Left lung (tissue), 10 donors: ENCODE results near the gene CAPRIN2. TPM values are rescaled to one million over a fixed set of nuclear protein-coding genes. Genes with fewer than 3 reads are reported as not detected.
A peak's percentile ranks its signal among the peaks of the same experiment; 100 is the strongest.

Experiments used
- ATAC-seq: fragments of 200-7000 bp; cut with Tn5 transposase; one replicate; pipeline ENCODE4 v1.9.1; 2020; ENCODE audit warnings: moderate library complexity
- DNase-seq, 4 donors: peaks; one replicate each; pipeline ENCODE4 v3.0.0-alpha.2; 2013 to 2020
- H3K27ac ChIP-seq, 2 donors: fragments of 200-600 bp; sonication (generic) in 1 of 2; one replicate each; pipeline versions ENCODE4 v1.5.0 to v1.8.0; 2020 to 2021
- H3K27me3 ChIP-seq, 2 donors: fragments of 200-600 bp; sonication (generic) in 1 of 2; one replicate each; pipeline versions ENCODE4 v1.5.0 to v1.8.0; 2020 to 2021
- H3K36me3 ChIP-seq, 2 donors: fragments of 200-600 bp; sonication (generic) in 1 of 2; one replicate each; pipeline versions ENCODE4 v1.5.0 to v1.8.0; 2020 to 2021
- H3K4me1 ChIP-seq, 2 donors: fragments of 200-600 bp; one replicate each; pipeline ENCODE4 v1.8.0; 2021
- H3K4me3 ChIP-seq, 2 donors: fragments of 200-600 bp; sonication (generic) in 1 of 2; one replicate each; pipeline versions ENCODE4 v1.5.0 to v1.8.0; 2020 to 2021; ENCODE audit warnings: mild to moderate bottlenecking in 1 of 2
- H3K9me3 ChIP-seq, 2 donors: fragments of 200-600 bp; sonication (generic) in 1 of 2; one replicate each; pipeline versions ENCODE4 v1.5.0 to v1.8.0; 2020 to 2021
- CTCF ChIP-seq, 2 donors: fragments of 200-600 bp; sonication (generic) in 1 of 2; IDR thresholded peaks; one replicate each; pipeline versions ENCODE4 v1.5.0 to v1.8.0; 2021; ENCODE audit warnings: antibody characterized with exemption in 2 of 2
- intact Hi-C, 2 donors: fragments of 100-400 bp; cut with DNase I; formaldehyde crosslinking; loops; one replicate each; pipeline versions ENCODE4 v1.11.2 to v1.14.2; 2022
- polyA plus RNA-seq, 6 donors: library from polyadenylated mRNA; unstranded; fragments of 120-200 nt; gene quantifications; one replicate each; pipeline ENCODE4 v1.2.1, GENCODE V29; 2013; ENCODE audit not compliant: insufficient read length in 6 of 6
- total RNA-seq, 2 donors: library from RNA; stranded (reverse); fragmentation: NEBNext Ultra II Directional; extraction: Animal tissue kit (Norgen Biotek cat#: 25700); gene quantifications; one replicate each; pipeline ENCODE4 v1.2.1, GENCODE V29; 2021
- donor health status: DM: no; HTN: yes; CAD: no.
- donor health status: DM: no; HTN: no; CAD: no.

The CAPRIN2 gene
- total and polyA plus RNA-seq, 8 donors: 16.4 to 66.3 (median 46.0) TPM

- no peaks in the 10 kb centered on the region for H3K27me3 ChIP-seq
- peak overlapping the region in 1 of 2 donors; percentile 81 for H3K27ac ChIP-seq
- no peaks in the 10 kb centered on the region for H3K9me3 ChIP-seq
- intact Hi-C loops: no loop called here
- ATAC-seq (peak; percentile 84), DNase-seq (peak; percentile 20 to 83 (median 52))
- no peak for TF ChIP-seq CTCF (IDR thresholded peaks at IDR 0.05)
- H3K4me3 ChIP-seq: peak overlapping the region; percentile 96 to 98
- H3K4me1 ChIP-seq: peaks cover 16 to 42% of the 10 kb centered on the region in 2 donors
- no peaks in the 10 kb centered on the region for H3K36me3 ChIP-seq
Measured at GRCh38 chr12:30694412-30695198, 60.1 kb downstream of the CAPRIN2 start.

GRCh38 chr12:30692470-30692869, 62.3 kb downstream of the CAPRIN2 start:
- H3K4me1 ChIP-seq: peaks cover 16 to 42% of the 10 kb centered on the region in 2 donors
- intact Hi-C loops: no loop called here
- H3K9me3 ChIP-seq: no peaks in the 10 kb centered on the region
- H3K36me3 ChIP-seq: no peaks in the 10 kb centered on the region
- no peak for ATAC-seq
- H3K27me3 ChIP-seq: no peaks in the 10 kb centered on the region
- H3K27ac ChIP-seq: no peak overlapping the region
- no peak for TF ChIP-seq CTCF (IDR thresholded peaks at IDR 0.05)
- no peak overlapping the region for H3K4me3 ChIP-seq
- DNase-seq: no peak

- no peaks in the 10 kb centered on the region for H3K27me3 ChIP-seq
- DNase-seq (no peak), ATAC-seq (no peak)
- no peak overlapping the region for H3K27ac ChIP-seq
- peaks cover 14 to 42% of the 10 kb centered on the region in 2 donors for H3K4me1 ChIP-seq
- intact Hi-C loops: no loop called here
- no peak overlapping the region for H3K4me3 ChIP-seq
- no peaks in the 10 kb centered on the region for H3K9me3 ChIP-seq
- peaks cover 0 to under 1% of the 10 kb centered on the region in 2 donors for H3K36me3 ChIP-seq
- TF ChIP-seq CTCF (IDR thresholded peaks at IDR 0.05): no peak
Measured at GRCh38 chr12:30691122-30691879, 63.5 kb downstream of the CAPRIN2 start.

GRCh38 chr12:30687265-30687986, 67.3 kb downstream of the CAPRIN2 start:
- H3K27ac ChIP-seq: no peak overlapping the region
- peaks cover 0 to 17% of the 10 kb centered on the region in 2 donors for H3K4me1 ChIP-seq
- no peak for ATAC-seq
- no peaks in the 10 kb centered on the region for H3K27me3 ChIP-seq
- no peak for DNase-seq
- intact Hi-C loops: no loop called here
- TF ChIP-seq CTCF (IDR thresholded peaks at IDR 0.05): no peak
- no peaks in the 10 kb centered on the region for H3K9me3 ChIP-seq
- H3K36me3 ChIP-seq: peaks cover 0 to 10% of the 10 kb centered on the region in 2 donors
- H3K4me3 ChIP-seq: no peak overlapping the region
